ENCODE measurements around the gene LIG3.

GRCh38 chr17:34991606-34992005 lies 11.3 kb downstream of the LIG3 start:
- TF ChIP-seq CTCF (IDR thresholded peaks at IDR 0.05; ENCODE audit: insufficient read depth, low read length) (no peak), POLR2AphosphoS5 (IDR thresholded peaks at IDR 0.05; ENCODE audit: low read depth) (no peak), REST (IDR thresholded peaks at IDR 0.05; ENCODE audit: insufficient replicate concordance, low read depth) (no peak), SPI1 (IDR thresholded peaks at IDR 0.05; ENCODE audit: borderline replicate concordance, low read depth) (no peak)
